AG09309 (cell line): ENCODE results near the gene CISD1.

Experiments used
- DNase-seq: peaks from one replicate; pipeline ENCODE4 v3.0.0-alpha.2; 2010; ENCODE audit warnings: low read depth
- H3K4me3 ChIP-seq: 2 replicates; pipeline ENCODE4 v1.5.1; 2011; ENCODE audit warnings: mild to moderate bottlenecking, low read depth, low read length, moderate library complexity; ENCODE audit not compliant: control insufficient read depth
- TF ChIP-seq, protein P1 (sequence below): IDR thresholded peaks from 2 replicates; pipeline ENCODE4 v1.5.1; 2011; ENCODE audit warnings: mild to moderate bottlenecking, low read depth, low read length, inconsistent platforms; ENCODE audit not compliant: insufficient read depth, control insufficient read depth; ENCODE audit errors: missing control alignments

CISD1 gene

DNA sequence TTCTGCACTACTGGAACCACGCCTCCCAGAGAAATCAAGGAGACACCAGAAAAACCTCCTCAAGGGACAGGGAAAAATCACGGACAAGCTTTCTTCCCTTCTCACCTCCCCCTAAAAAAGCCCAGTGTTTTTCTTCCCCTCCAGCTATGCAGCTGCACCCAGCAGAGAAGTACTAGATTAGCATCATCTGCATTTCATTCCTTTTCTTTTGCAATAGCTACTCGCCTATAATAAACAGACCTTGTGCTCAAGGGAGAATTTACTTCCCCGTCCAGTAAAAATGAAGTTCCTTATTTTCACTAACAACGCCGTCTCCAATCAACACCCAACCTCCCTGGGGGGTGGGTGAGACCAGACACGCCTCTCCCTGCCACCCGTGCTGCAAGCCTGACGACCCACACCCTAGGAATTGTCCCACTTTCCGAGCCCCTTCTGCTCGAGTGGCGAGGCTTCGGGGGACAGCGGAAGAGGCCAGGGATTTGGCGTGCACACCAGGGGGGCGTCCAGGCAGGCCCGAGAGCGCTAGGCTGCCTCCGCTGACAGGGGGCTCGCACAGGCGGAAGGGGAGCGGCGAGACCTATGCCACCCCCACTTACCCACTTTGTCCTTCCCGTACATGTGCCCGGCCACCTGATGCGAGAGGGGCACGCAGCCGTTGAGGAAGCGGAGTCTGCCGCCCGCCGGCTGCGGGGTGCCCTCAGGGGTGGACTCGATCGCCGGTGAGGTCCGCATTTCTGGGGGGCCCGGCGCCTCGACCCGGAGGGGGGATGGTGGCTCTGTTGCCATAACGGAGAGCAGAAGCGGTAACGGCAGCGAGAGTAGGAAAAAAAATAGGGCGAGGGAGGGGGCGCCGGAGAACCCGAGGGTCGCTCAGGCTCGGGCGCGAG, 1.9 kb upstream of the CISD1 start:
- TF ChIP-seq, protein P1, sequence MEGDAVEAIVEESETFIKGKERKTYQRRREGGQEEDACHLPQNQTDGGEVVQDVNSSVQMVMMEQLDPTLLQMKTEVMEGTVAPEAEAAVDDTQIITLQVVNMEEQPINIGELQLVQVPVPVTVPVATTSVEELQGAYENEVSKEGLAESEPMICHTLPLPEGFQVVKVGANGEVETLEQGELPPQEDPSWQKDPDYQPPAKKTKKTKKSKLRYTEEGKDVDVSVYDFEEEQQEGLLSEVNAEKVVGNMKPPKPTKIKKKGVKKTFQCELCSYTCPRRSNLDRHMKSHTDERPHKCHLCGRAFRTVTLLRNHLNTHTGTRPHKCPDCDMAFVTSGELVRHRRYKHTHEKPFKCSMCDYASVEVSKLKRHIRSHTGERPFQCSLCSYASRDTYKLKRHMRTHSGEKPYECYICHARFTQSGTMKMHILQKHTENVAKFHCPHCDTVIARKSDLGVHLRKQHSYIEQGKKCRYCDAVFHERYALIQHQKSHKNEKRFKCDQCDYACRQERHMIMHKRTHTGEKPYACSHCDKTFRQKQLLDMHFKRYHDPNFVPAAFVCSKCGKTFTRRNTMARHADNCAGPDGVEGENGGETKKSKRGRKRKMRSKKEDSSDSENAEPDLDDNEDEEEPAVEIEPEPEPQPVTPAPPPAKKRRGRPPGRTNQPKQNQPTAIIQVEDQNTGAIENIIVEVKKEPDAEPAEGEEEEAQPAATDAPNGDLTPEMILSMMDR: no peak
- no peak for DNase-seq

DNA sequence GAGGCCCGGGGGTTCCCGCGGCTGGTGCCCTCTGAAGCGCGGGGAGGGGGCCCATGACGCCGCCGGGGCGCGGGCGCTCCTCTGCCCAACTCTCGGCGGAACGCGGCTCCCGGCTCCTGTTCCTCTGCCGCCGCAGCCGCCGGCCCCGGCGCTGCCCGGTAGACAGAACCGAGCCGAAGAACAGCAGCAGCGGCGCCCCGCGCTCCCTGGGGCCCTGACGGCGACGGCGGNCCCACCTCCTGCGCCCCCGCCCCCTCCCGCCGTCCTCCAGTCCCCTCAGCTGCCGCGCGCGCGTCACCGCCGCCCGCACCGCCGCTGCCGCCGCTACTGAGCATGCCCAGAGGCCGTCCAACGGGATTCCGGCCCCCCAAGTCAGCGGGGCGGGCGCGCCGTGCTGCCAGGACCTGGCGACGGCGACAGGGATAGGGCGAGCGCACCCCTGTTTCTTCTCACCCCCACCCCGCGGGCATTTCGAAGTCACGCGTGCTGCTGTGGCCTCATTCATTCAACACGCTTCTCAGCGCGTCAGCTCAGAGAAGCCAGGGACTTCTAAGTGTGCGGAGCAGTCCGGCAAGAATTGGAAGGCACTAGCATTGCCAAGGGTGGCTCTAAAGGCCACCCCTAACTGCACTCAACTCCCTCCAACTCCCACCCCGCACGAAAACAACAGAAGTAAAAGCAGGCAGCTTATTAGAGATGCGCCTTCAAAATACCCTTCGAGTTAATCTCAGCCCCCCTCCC, 1.1 kb upstream of the CISD1 start, which contains the start of gene IPMK:
TSS of gene IPMK (minus strand) at position 182 of the 741 bp plus-strand sequence. CDS start 283 bp downstream, outside the sequence.
- H3K4me3 ChIP-seq: peak within 1 kb of the TSS; percentile 97
- DNase-seq: peak; percentile 49
- TF ChIP-seq, protein P1: no peak

More for the DNA sequence above, 1.9 kb upstream of the CISD1 start:
- H3K4me3 ChIP-seq: peak overlapping the region; percentile 97

DNA sequence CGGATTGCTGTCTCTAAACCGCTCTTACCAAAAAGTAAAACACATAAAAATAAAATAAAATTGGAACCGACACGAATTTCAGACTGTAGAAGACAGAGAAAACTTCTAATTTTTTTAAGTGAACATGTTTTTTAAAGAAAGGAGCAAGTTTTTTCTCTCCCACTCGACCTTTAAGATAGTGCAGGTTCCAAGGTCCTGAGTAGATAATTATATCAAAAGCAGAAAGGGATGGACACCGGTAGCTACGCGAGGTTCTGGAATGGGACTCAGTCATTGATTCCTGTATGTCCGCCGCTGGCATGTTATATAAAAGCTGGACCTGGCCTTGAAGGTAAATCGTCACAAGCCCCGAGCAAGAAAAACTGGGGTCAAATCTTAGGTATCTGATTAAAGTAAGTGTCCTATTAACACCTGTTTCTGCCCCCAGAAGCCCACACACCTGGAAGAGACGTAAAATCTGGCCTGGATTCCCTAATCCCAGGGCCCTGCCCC, 462 bp upstream of the CISD1 start:
- H3K4me3 ChIP-seq: peak overlapping the region; percentile 97
- DNase-seq: no peak
- TF ChIP-seq, protein P1: no peak

DNA sequence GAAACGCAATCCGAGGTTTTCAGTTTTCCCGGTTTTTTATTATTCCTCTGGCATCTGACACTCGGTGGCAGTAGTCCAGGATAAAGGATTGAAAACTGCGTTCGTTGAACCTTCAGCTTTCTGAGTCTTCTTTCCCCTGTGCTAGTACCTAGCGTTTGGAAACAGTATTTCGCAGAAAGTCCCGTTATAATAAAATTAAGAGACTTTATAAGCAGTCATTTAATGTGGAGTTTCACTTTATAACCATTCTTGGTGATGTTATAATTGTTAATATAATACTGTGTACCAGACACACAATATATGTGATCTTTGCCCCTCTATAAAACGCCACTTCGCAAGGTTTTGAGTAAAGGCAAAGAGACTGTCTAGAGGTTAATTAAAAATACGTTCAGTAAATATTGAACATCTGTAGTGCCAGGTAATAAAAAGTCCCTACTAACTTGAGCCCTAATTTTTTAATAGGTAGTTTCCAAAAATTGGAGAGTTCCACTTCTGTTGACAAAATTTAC, 874 bp downstream of the CISD1 start:
- TF ChIP-seq, protein P1: no peak
- H3K4me3 ChIP-seq: peak overlapping the region; percentile 97
- no peak for DNase-seq

DNA sequence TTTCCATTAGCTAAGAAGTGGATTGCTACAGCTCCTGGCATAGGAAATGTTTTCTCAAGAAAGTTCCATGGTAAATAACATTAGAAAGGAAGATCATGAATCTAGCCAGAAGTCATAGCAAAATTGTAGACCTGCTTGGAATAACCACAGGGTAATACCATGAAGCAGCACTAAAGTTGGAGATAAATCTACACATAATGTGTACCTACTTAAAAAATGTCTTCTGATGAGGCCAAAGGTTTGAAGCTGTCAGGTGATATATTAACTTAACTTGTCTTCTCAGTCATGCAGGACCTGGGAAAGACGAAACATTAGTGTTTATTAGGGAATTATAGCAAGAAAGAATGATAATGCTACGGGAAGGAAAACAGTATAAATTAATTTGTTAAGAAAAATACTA, 6.3 kb downstream of the CISD1 start:
- TF ChIP-seq, protein P1: no peak
- no peak for DNase-seq
- H3K4me3 ChIP-seq: no peak overlapping the region

DNA sequence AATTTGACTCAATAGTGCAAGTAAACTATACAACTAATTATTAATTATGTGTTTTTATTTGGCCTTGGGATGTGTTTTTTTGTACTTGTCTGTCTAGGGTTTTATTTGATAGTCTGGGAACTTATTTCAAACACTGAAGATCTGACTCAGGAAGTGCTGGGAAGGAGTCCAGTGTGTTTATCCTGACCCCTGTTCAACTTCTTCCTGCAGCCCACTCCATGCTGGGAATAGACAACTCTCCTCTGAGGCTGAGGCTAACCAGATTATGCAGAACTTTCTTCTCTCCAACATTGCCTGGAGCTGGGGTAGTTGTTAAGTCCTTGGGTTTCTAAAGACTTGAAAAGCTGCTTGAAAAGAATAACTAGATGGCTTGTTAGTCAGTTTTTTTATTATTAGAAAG, 6.9 kb downstream of the CISD1 start:
- TF ChIP-seq, protein P1: no peak
- DNase-seq: no peak
- H3K4me3 ChIP-seq: no peak overlapping the region
